ENCODE measurements around the gene SMIM17. TPM values are rescaled to one million over a fixed set of nuclear protein-coding genes. Genes with fewer than 3 reads are reported as not detected.
"Not testable (repeated sequence)": the region's sequence is repeated elsewhere in the genome, so short reads cannot be mapped to it uniquely, and the experiment has no call there.

Gene SMIM17
- total and polyA plus RNA-seq, 4 donors: 0.28 TPM; not detected in 3

GRCh38 chr19:56671613-56671994, 28.6 kb downstream of the SMIM17 start, which contains the start of gene ZNF835:
ZNF835 (minus strand) TSS chr19:56671757; CDS start chr19:56665198, 6,559 bp downstream.
- TF ChIP-seq FOXA2 (IDR thresholded peaks at IDR 0.05) (no peak), NR2F2 (IDR thresholded peaks at IDR 0.05) (peak; percentile 14), GABPA (IDR thresholded peaks at IDR 0.05 in 1 of 2, conservative IDR thresholded peaks at IDR 0.05 in 1 of 2) (no peak), RAD21 (IDR thresholded peaks at IDR 0.05) (no peak), SP1 (IDR thresholded peaks at IDR 0.05) (no peak)
- TF ChIP-seq, protein P1, sequence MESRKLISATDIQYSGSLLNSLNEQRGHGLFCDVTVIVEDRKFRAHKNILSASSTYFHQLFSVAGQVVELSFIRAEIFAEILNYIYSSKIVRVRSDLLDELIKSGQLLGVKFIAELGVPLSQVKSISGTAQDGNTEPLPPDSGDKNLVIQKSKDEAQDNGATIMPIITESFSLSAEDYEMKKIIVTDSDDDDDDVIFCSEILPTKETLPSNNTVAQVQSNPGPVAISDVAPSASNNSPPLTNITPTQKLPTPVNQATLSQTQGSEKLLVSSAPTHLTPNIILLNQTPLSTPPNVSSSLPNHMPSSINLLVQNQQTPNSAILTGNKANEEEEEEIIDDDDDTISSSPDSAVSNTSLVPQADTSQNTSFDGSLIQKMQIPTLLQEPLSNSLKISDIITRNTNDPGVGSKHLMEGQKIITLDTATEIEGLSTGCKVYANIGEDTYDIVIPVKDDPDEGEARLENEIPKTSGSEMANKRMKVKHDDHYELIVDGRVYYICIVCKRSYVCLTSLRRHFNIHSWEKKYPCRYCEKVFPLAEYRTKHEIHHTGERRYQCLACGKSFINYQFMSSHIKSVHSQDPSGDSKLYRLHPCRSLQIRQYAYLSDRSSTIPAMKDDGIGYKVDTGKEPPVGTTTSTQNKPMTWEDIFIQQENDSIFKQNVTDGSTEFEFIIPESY (IDR thresholded peaks at IDR 0.05): no peak
- peak within 1 kb of the TSS; percentile 56 to 70 (median 64) for H3K4me3 ChIP-seq (ENCODE audit: low read depth in 1 of 3, low read length in 3 of 3)
- 5% methylated on average over 32 of the region's 32 CpGs for WGBS
- H3K4me1 ChIP-seq (ENCODE audit: control insufficient read depth in 4 of 4, insufficient read depth in 4 of 4, low read length in 3 of 4): peaks cover 0 to 11% (median 3%) of the 10 kb centered on the region in 4 donors
- H3K27me3 ChIP-seq (ENCODE audit: control insufficient read depth in 4 of 4, insufficient read depth in 4 of 4, low read length in 3 of 4): no peaks in the 10 kb centered on the region
- H3K9ac ChIP-seq (ENCODE audit: low read depth in 1 of 2, low read length in 2 of 2): no peak within 1 kb of the TSS
- DNase-seq (ENCODE audit: low spot score): peak; percentile 93
- no peak within 1 kb of the TSS for H3K27ac ChIP-seq (ENCODE audit: low read depth in 1 of 2, low read length in 2 of 2)
- H3K36me3 ChIP-seq (ENCODE audit: control insufficient read depth in 4 of 4, insufficient read depth in 3 of 4, low read depth in 1 of 4, low read length in 3 of 4): no peaks in the 10 kb centered on the region
- H3K9me3 ChIP-seq (ENCODE audit: control insufficient read depth in 4 of 4, low read length in 3 of 4): peaks cover 5 to 18% (median 13%) of the 10 kb centered on the region in 4 donors

- H3K9me3 ChIP-seq (ENCODE audit: control insufficient read depth in 4 of 4, low read length in 3 of 4): peaks cover 5 to 19% (median 10%) of the 10 kb centered on the region in 4 donors
- H3K27me3 ChIP-seq (ENCODE audit: control insufficient read depth in 4 of 4, insufficient read depth in 4 of 4, low read length in 3 of 4); H3K4me3 ChIP-seq (ENCODE audit: low read depth in 1 of 3, low read length in 3 of 3); H3K9ac ChIP-seq (ENCODE audit: low read depth in 1 of 2, low read length in 2 of 2); H3K27ac ChIP-seq (ENCODE audit: low read depth in 1 of 2, low read length in 2 of 2); DNase-seq (ENCODE audit: low spot score); H3K36me3 ChIP-seq (ENCODE audit: control insufficient read depth in 4 of 4, insufficient read depth in 3 of 4, low read depth in 1 of 4, low read length in 3 of 4): not testable (repeated sequence)
- peaks cover 0 to 11% (median 3%) of the 10 kb centered on the region in 4 donors for H3K4me1 ChIP-seq (ENCODE audit: control insufficient read depth in 4 of 4, insufficient read depth in 4 of 4, low read length in 3 of 4)
- 88% methylated on average over 2 of the region's 2 CpGs for WGBS
Observed at GRCh38 chr19:56672610-56673009, 29.7 kb downstream of the SMIM17 start.

DNA sequence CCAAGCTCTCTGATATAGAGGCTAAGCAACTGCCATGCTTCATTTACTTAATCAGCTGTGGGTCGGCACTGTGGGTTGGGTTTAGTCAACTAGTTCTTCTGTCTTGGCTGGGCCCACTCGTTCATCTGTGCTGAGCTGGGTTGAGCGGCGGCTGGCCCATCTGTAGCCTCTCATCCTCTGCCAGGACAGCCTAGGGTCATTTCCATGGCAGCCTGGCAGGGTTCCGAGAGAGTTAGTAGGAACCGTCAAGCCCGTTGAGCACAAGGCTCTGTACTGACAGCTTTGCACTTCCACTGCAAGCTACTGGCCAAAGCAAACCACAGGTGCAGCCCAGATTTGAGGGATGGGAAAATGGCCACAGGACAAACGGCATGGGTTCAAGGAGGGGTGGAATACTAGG, 35.2 kb downstream of the SMIM17 start:
- H3K4me3 ChIP-seq (ENCODE audit: low read depth in 1 of 3, low read length in 3 of 3): no peak overlapping the region
- no peak overlapping the region for H3K9ac ChIP-seq (ENCODE audit: low read depth in 1 of 2, low read length in 2 of 2)
- WGBS: 78% methylated on average over 8 of the region's 8 CpGs
- H3K9me3 ChIP-seq (ENCODE audit: control insufficient read depth in 4 of 4, low read length in 3 of 4): peaks cover 0 to 11% (median 5%) of the 10 kb centered on the region in 4 donors
- no peak overlapping the region for H3K27ac ChIP-seq (ENCODE audit: low read depth in 1 of 2, low read length in 2 of 2)
- no peaks in the 10 kb centered on the region for H3K27me3 ChIP-seq (ENCODE audit: control insufficient read depth in 4 of 4, insufficient read depth in 4 of 4, low read length in 3 of 4)
- no peak for DNase-seq (ENCODE audit: low spot score)
- H3K36me3 ChIP-seq (ENCODE audit: control insufficient read depth in 4 of 4, insufficient read depth in 3 of 4, low read depth in 1 of 4, low read length in 3 of 4): no peaks in the 10 kb centered on the region
- TF ChIP-seq YY1 (IDR thresholded peaks at IDR 0.05): no peak
- no peak for TF ChIP-seq SP1 (IDR thresholded peaks at IDR 0.05)
- no peak for TF ChIP-seq RXRA (IDR thresholded peaks at IDR 0.05)
- TF ChIP-seq TAF1 (conservative IDR thresholded peaks at IDR 0.05): no peak
- TF ChIP-seq JUND (IDR thresholded peaks at IDR 0.05): no peak
- no peak for TF ChIP-seq CTCF (IDR thresholded peaks at IDR 0.05; ENCODE audit: low read depth, low read length, missing input control)
- no peaks in the 10 kb centered on the region for H3K4me1 ChIP-seq (ENCODE audit: control insufficient read depth in 4 of 4, insufficient read depth in 4 of 4, low read length in 3 of 4)

Measured in liver (tissue), 9 donors.